Measurements from ENCODE around the gene CCDC195. TPM values are rescaled to one million over a fixed set of nuclear protein-coding genes. Genes with fewer than 3 reads are reported as not detected.

The CCDC195 gene
- total RNA-seq, 1 donor from 2014 or later = not detected

GRCh38 chr2:224724331-224724730, 8.2 kb upstream of the CCDC195 start:
- no peak for DNase-seq (ENCODE audit: low read depth)
- no peak overlapping the region for H3K4me3 ChIP-seq (ENCODE audit: low read depth, low read length)
- no peak for TF ChIP-seq CTCF (IDR thresholded peaks at IDR 0.05; ENCODE audit: insufficient read depth, low read length, severe bottlenecking)
- no peaks in the 10 kb centered on the region for H3K36me3 ChIP-seq (ENCODE audit: control insufficient read depth, insufficient read depth, low read length)
- H3K27me3 ChIP-seq (ENCODE audit: control insufficient read depth, insufficient read depth, low read length) = no peaks in the 10 kb centered on the region
- no peak for FAIRE-seq

- no peaks in the 10 kb centered on the region for H3K27me3 ChIP-seq (ENCODE audit: control insufficient read depth, insufficient read depth, low read length)
- DNase-seq (ENCODE audit: low read depth) (peak; percentile 15), FAIRE-seq (no peak)
- H3K36me3 ChIP-seq (ENCODE audit: control insufficient read depth, insufficient read depth, low read length) = no peaks in the 10 kb centered on the region
- H3K4me3 ChIP-seq (ENCODE audit: low read depth, low read length) = no peak overlapping the region
- no peak for TF ChIP-seq CTCF (IDR thresholded peaks at IDR 0.05; ENCODE audit: insufficient read depth, low read length, severe bottlenecking)
Measured at GRCh38 chr2:224723586-224724217, 7.5 kb upstream of the CCDC195 start.

- Histone ChIP-seq H3K4me3 (ENCODE audit: low read depth, low read length) (no peak overlapping the region), H3K27me3 (ENCODE audit: control insufficient read depth, insufficient read depth, low read length) (no peaks in the 10 kb centered on the region), H3K36me3 (ENCODE audit: control insufficient read depth, insufficient read depth, low read length) (no peaks in the 10 kb centered on the region)
- no peak for DNase-seq (ENCODE audit: low read depth)
- no peak for TF ChIP-seq CTCF (IDR thresholded peaks at IDR 0.05; ENCODE audit: insufficient read depth, low read length, severe bottlenecking)
- FAIRE-seq = no peak
Measured at GRCh38 chr2:224722770-224723169, 6.6 kb upstream of the CCDC195 start.

- Histone ChIP-seq H3K27me3 (ENCODE audit: control insufficient read depth, insufficient read depth, low read length) (no peaks in the 10 kb centered on the region), H3K36me3 (ENCODE audit: control insufficient read depth, insufficient read depth, low read length) (no peaks in the 10 kb centered on the region), H3K4me3 (ENCODE audit: low read depth, low read length) (no peak overlapping the region)
- TF ChIP-seq CTCF (IDR thresholded peaks at IDR 0.05; ENCODE audit: insufficient read depth, low read length, severe bottlenecking) = no peak
- DNase-seq (ENCODE audit: low read depth) (peak; percentile 5), FAIRE-seq (no peak)
Measured at GRCh38 chr2:224722250-224722649, 6.1 kb upstream of the CCDC195 start.

- no peaks in the 10 kb centered on the region for H3K36me3 ChIP-seq (ENCODE audit: control insufficient read depth, insufficient read depth, low read length)
- no peak for TF ChIP-seq CTCF (IDR thresholded peaks at IDR 0.05; ENCODE audit: insufficient read depth, low read length, severe bottlenecking)
- DNase-seq (ENCODE audit: low read depth) = no peak
- H3K4me3 ChIP-seq (ENCODE audit: low read depth, low read length) = no peak overlapping the region
- no peak for FAIRE-seq
- no peaks in the 10 kb centered on the region for H3K27me3 ChIP-seq (ENCODE audit: control insufficient read depth, insufficient read depth, low read length)
Measured at GRCh38 chr2:224716921-224717320, 756 bp upstream of the CCDC195 start.

All from bronchial epithelial cell (primary cell).